ENCODE results near the gene MYCT1. TPM values are rescaled to one million over a fixed set of nuclear protein-coding genes. Genes with fewer than 3 reads are reported as not detected.

MYCT1 gene
- total and polyA plus RNA-seq, 2 donors = 10.6 to 25.1 TPM

DNA sequence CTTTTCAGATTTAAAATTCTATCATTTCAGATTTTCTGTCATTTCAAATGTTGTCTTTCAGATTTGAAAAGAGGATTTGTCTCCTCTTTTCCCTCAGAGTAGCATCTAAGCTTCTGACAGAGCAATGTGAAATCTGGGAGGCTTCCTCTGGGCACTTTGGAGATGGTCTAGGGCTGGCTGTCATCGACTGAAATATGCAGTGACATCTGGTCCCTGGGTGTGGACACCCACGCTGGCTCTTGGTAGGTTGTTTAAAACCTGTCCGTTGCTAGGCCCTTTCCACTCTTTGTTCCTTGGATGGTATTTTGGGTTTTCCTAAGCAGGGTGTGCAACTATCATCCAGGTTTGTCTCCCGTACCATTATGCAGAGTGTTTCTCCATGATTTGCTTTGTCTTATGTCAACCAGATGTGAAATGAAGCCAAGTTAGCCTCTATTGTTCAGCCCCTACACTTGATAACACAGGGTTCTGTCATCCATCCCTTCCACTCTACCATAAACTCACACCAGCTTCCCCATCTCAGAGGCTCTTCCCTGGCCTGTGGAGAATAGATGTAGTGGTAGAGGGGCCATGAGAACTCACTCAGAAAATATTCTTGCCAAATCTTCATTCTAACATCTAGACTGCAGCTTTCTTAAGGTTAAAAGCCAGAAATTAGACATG is 47.9 kb downstream of the MYCT1 start:
- DNase-seq (ENCODE audit: extremely low spot score) = no peak

DNA sequence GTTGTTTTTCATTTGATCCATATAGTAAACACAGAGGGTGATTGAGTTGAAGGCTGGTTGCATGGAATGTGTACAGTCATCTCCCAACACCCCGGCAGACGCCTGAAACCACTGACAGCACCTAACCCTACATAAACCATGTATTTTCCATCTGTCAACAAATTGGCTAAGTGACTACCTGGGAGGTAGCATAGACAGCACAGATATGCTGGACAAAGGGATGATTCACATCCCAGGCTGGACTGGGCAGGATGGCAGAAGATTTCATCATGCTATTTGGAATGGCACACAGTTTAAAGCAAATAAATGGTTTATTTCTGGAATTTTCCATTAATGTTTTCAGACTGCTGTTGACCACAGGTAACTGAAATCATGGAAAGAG is 48.5 kb downstream of the MYCT1 start:
- Histone ChIP-seq H3K4me1 (ENCODE audit: insufficient read depth) (no peaks in the 10 kb centered on the region), H3K27ac (ENCODE audit: low read depth) (no peak overlapping the region), H3K4me3 (ENCODE audit: low read depth, low read length) (no peak overlapping the region), H3K36me3 (ENCODE audit: insufficient read depth) (no peaks in the 10 kb centered on the region)
- no peak for DNase-seq (ENCODE audit: extremely low spot score)
- 59% methylated on average over 2 of the region's 2 CpGs for WGBS

More for the DNA sequence above, 47.9 kb downstream of the MYCT1 start:
- Histone ChIP-seq H3K4me1 (ENCODE audit: insufficient read depth) (no peaks in the 10 kb centered on the region), H3K27ac (ENCODE audit: low read depth) (no peak overlapping the region), H3K4me3 (ENCODE audit: low read depth, low read length) (no peak overlapping the region), H3K36me3 (ENCODE audit: insufficient read depth) (no peaks in the 10 kb centered on the region)
- 83% methylated on average over 4 of the region's 4 CpGs for WGBS

DNA sequence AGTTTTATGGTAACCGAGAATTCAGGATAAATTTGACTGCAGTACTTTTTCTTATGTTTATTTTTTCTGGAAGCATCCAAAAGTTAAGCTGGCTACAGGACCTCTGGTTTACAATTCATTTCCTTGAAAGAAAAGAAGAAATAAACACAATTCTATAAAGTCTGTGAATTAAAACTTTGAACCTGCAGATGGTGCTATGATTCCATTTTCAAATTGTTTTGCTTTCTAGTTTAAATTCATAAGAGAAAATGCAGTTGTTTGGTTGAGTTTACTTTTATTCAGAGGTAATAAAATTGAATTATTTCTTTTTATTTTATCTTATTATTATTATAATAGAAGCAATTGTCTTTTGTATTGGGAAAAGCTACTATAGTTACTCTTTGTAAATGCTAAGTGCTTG is 51.1 kb downstream of the MYCT1 start:
- Histone ChIP-seq H3K27ac (ENCODE audit: low read depth) (no peak overlapping the region), H3K4me3 (ENCODE audit: low read depth, low read length) (no peak overlapping the region), H3K4me1 (ENCODE audit: insufficient read depth) (no peaks in the 10 kb centered on the region), H3K36me3 (ENCODE audit: insufficient read depth) (no peaks in the 10 kb centered on the region)
- 26% methylated on average over 1 of the region's 1 CpG for WGBS
- no peak for DNase-seq (ENCODE audit: extremely low spot score)

DNA sequence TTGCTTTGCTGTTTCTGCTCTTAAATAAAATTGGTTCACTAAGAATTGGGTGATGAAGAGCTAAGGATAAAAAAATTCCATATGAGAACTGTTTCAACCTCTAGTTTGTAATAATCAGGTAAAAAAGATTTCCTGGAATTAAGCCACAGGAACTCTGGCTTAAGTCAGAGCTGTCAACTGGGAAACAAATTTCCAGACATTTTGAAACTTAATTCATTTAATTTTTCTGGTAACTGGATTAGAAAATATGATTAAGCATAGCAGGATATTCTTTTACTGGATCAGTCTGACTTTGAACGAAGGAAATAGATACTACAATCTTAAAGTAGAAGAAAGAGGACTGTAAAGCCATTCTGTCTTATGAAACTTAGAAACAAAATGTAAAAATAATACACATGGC is 51.6 kb downstream of the MYCT1 start:
- WGBS = 68% methylated on average over 1 of the region's 1 CpG
- no peak overlapping the region for H3K27ac ChIP-seq (ENCODE audit: low read depth)
- H3K4me1 ChIP-seq (ENCODE audit: insufficient read depth) = no peaks in the 10 kb centered on the region
- DNase-seq (ENCODE audit: extremely low spot score) = no peak
- H3K36me3 ChIP-seq (ENCODE audit: insufficient read depth) = no peaks in the 10 kb centered on the region
- no peak overlapping the region for H3K4me3 ChIP-seq (ENCODE audit: low read depth, low read length)

DNA sequence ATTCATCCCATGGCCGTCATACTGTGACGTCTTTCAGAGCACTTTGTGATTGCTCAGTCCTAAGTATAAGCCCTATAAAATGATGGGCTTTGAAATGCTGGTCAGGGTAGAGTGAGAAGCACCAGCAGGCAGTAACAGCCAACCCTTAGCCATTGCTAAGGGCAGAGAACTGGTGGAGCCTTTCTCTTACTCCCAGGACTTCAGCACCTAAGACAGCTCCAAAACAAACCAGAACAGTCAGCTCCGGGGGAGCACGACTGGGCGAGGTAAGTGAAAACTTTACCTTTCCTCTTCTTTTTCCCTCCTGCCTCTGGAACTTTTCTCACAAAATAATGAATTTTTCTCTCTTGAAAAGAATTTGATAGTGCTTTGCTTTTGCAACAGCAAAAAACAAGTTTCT is 53.0 kb downstream of the MYCT1 start, which contains the start of gene VIP:
Gene VIP (plus strand): TSS at position 104 of the 400 bp plus-strand sequence. CDS start 1,381 bp downstream, outside the sequence.
- no peaks in the 10 kb centered on the region for H3K4me1 ChIP-seq (ENCODE audit: insufficient read depth)
- DNase-seq (ENCODE audit: extremely low spot score) = no peak
- no peak within 1 kb of the TSS for H3K4me3 ChIP-seq (ENCODE audit: low read depth, low read length)
- 9% methylated on average over 5 of the region's 5 CpGs for WGBS
- no peak within 1 kb of the TSS for H3K27ac ChIP-seq (ENCODE audit: low read depth)
- H3K36me3 ChIP-seq (ENCODE audit: insufficient read depth) = no peaks in the 10 kb centered on the region

DNA sequence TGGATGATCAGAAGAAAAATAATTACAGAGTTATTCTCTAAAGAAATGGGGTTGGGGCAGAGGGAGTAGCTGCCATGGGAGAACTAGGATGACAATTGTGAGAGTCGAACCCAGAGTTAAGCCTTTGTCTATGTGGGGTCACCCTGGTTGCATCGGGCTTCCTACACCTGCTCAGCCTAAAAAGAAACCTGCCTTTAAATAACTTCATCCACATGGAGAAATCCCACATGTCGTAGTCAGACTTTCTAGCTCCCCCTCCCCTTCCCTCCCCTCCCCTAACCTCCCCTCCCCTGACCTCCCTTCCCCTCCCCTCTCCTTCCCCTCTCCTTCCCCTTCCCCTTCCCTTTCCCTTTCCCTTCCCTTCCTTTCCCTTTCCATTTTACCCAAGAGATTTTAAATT is 67.6 kb downstream of the MYCT1 start:
- WGBS = 81% methylated on average over 3 of the region's 3 CpGs
- Histone ChIP-seq H3K4me3 (ENCODE audit: low read depth, low read length) (no peak overlapping the region), H3K4me1 (ENCODE audit: insufficient read depth) (no peaks in the 10 kb centered on the region), H3K36me3 (ENCODE audit: insufficient read depth) (no peaks in the 10 kb centered on the region), H3K27ac (ENCODE audit: low read depth) (no peak overlapping the region)
- DNase-seq (ENCODE audit: extremely low spot score) = no peak

DNA sequence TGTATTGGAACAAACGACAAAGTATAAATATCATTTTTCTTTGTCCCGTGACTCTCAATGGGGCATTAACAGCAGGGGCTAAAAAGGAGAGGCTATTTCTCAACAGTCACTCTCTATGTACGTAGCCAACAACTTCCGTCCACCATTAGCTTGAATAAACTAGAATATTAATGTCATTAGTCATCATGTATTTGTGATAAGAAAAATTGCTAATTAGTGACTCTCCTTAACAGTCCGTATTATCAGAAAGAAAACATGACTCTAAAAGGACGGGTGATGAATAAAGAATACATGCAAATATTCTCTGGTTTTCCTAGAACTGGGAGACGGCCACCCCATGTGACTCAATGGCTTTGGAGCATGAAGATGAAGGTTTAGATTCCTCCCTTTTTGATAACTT is 71.5 kb downstream of the MYCT1 start:
- no peaks in the 10 kb centered on the region for H3K4me1 ChIP-seq (ENCODE audit: insufficient read depth)
- H3K4me3 ChIP-seq (ENCODE audit: low read depth, low read length) = no peak overlapping the region
- 82% methylated on average over 7 of the region's 7 CpGs for WGBS
- H3K27ac ChIP-seq (ENCODE audit: low read depth) = no peak overlapping the region
- DNase-seq (ENCODE audit: extremely low spot score) = no peak
- no peaks in the 10 kb centered on the region for H3K36me3 ChIP-seq (ENCODE audit: insufficient read depth)

DNA sequence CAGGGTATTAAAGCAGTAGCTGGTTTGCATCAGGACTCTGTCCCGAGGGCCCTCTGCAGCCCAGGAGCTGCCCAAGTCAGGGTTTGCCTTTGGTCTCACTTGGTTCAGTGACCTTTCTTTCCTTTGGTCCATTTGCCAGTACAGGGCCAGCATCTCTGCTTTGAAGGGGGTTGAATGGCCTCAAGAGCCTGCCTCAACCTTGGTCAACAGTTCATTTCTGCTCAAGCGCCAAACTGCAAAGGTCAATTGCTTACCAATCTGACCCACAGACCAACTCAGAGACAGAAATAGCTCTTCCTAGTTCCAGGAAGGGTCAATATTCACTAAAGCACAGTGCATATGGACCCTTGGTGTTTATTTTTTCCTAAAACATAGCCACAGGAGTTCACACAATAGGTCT is 72.3 kb downstream of the MYCT1 start:
- no peaks in the 10 kb centered on the region for H3K36me3 ChIP-seq (ENCODE audit: insufficient read depth)
- no peaks in the 10 kb centered on the region for H3K4me1 ChIP-seq (ENCODE audit: insufficient read depth)
- 78% methylated on average over 2 of the region's 2 CpGs for WGBS
- H3K27ac ChIP-seq (ENCODE audit: low read depth) = no peak overlapping the region
- no peak overlapping the region for H3K4me3 ChIP-seq (ENCODE audit: low read depth, low read length)
- no peak for DNase-seq (ENCODE audit: extremely low spot score)

DNA sequence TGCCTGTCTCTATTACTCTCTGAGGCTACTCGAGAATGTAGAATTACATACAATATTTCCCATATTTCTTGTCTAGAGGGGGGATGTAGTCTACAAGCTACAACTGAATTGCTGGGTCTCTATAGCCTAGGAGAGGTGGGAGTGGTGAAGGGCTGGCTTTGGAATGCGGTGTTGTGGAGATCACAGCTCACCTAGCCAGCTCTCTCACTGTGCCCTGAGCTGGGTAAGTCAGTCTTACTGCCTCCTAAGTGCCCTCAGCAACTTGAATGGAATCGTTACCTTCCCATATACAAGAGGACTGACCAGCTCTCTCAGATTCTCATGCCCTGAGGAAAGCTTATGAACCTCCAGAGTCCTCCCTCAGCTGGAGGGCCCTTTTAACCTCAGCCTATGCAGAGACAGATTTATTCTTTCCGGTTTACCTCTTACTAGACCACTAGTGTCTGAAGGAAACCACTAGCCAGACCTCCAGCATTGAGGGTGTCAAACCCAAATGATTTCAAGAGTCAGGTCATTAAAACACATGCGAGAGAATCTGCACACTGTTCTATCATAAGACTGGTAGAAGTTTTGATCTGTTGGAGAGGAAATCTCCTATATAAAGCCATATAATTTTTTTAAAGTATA is 73.5 kb downstream of the MYCT1 start:
- H3K36me3 ChIP-seq (ENCODE audit: insufficient read depth) = no peaks in the 10 kb centered on the region
- H3K27ac ChIP-seq (ENCODE audit: low read depth) = no peak overlapping the region
- no peak for DNase-seq (ENCODE audit: extremely low spot score)
- no peak overlapping the region for H3K4me3 ChIP-seq (ENCODE audit: low read depth, low read length)
- no peaks in the 10 kb centered on the region for H3K4me1 ChIP-seq (ENCODE audit: insufficient read depth)
- WGBS = 69% methylated on average over 5 of the region's 5 CpGs

Other genes with a start within 250 kb of the MYCT1 start
- gene SYNE1, start 60.5 kb upstream of the MYCT1 start, total RNA-seq = 266 TPM
- gene SYNE1, start 60.5 kb upstream of the MYCT1 start, polyA plus RNA-seq = 41.9 TPM
- 6.3 TPM for gene VIP, start 52.9 kb downstream of the MYCT1 start, total RNA-seq
- gene VIP, start 52.9 kb downstream of the MYCT1 start, polyA plus RNA-seq = 13.3 TPM